ENCODE results near the gene NOG. TPM values are rescaled to one million over a fixed set of nuclear protein-coding genes. Genes with fewer than 3 reads are reported as not detected.

Gene NOG
- 10 to 100 TPM; 11.4 to 42.8 (median 14.1) TPM for total RNA-seq

GRCh38 chr17:56593646-56594319, at the start of gene NOG:
TSS of gene NOG (plus strand) at chr17:56593699. CDS start at chr17:56594224, 525 bp downstream.
- TF ChIP-seq CTCF (IDR thresholded peaks at IDR 0.05) (peak in 1 of 5 experiments; percentile 25), EP300 (IDR thresholded peaks at IDR 0.05) (no peak), POLR2A (IDR thresholded peaks at IDR 0.05) (no peak)
- Histone ChIP-seq H3K36me3 (no peaks in the 10 kb centered on the region), H3K27ac (peak within 1 kb of the TSS; percentile 34 to 87 (median 56)), H3K4me1 (peaks cover 0 to 57% (median 35%) of the 10 kb centered on the region in 4 donors), H3K9me3 (no peaks in the 10 kb centered on the region), H3K27me3 (peaks cover 0 to 66% of the 10 kb centered on the region in 2 donors), H3K4me3 (peak within 1 kb of the TSS; percentile 41 to 68 (median 58))
- 0 to 1% methylated on average over 47 to 51 of the region's 85 CpGs for WGBS, 2 donors
- DNase-seq (ENCODE audit: low spot score in 2 of 2), result peak in 1 of 2 donors; percentile 29

GRCh38 chr17:56545106-56545505, 48.4 kb upstream of the NOG start:
- H3K27ac ChIP-seq, result no peak overlapping the region
- no peak for DNase-seq (ENCODE audit: low spot score in 2 of 2)
- no peaks in the 10 kb centered on the region for H3K9me3 ChIP-seq
- H3K4me3 ChIP-seq, result no peak overlapping the region
- no peaks in the 10 kb centered on the region for H3K36me3 ChIP-seq
- no peaks in the 10 kb centered on the region for H3K27me3 ChIP-seq
- no peaks in the 10 kb centered on the region for H3K4me1 ChIP-seq
- TF ChIP-seq POLR2A (IDR thresholded peaks at IDR 0.05) (no peak), EP300 (IDR thresholded peaks at IDR 0.05) (no peak)
- 42 to 54% methylated on average over 2 of the region's 2 CpGs for WGBS, 2 donors

- Histone ChIP-seq H3K27me3 (no peaks in the 10 kb centered on the region), H3K4me1 (no peaks in the 10 kb centered on the region), H3K4me3 (no peak overlapping the region), H3K36me3 (no peaks in the 10 kb centered on the region), H3K27ac (no peak overlapping the region), H3K9me3 (no peaks in the 10 kb centered on the region)
- TF ChIP-seq CTCF (IDR thresholded peaks at IDR 0.05), result no peak
- no peak for TF ChIP-seq EP300 (IDR thresholded peaks at IDR 0.05)
- TF ChIP-seq POLR2A (IDR thresholded peaks at IDR 0.05), result no peak
- no peak for DNase-seq (ENCODE audit: low spot score in 2 of 2)
Observed at GRCh38 chr17:56545930-56546329, 47.6 kb upstream of the NOG start.

GRCh38 chr17:56548661-56549060, 44.8 kb upstream of the NOG start:
- Histone ChIP-seq H3K27me3 (no peaks in the 10 kb centered on the region), H3K36me3 (no peaks in the 10 kb centered on the region), H3K27ac (no peak overlapping the region), H3K4me1 (no peaks in the 10 kb centered on the region), H3K9me3 (peaks cover 0 to 16% (median 0%) of the 10 kb centered on the region in 4 donors), H3K4me3 (no peak overlapping the region)
- WGBS, 2 donors, result 81 to 82% methylated on average over 4 of the region's 4 CpGs
- DNase-seq (ENCODE audit: low spot score in 2 of 2), result no peak
- TF ChIP-seq EP300 (IDR thresholded peaks at IDR 0.05) (no peak), CTCF (IDR thresholded peaks at IDR 0.05) (no peak), POLR2A (IDR thresholded peaks at IDR 0.05) (no peak)

GRCh38 chr17:56549501-56549900, 44.0 kb upstream of the NOG start:
- 75 to 81% methylated on average over 1 of the region's 1 CpG for WGBS, 2 donors
- Histone ChIP-seq H3K9me3 (peaks cover 0 to 16% (median 0%) of the 10 kb centered on the region in 4 donors), H3K27ac (no peak overlapping the region), H3K4me3 (no peak overlapping the region), H3K27me3 (no peaks in the 10 kb centered on the region), H3K4me1 (no peaks in the 10 kb centered on the region), H3K36me3 (no peaks in the 10 kb centered on the region)
- TF ChIP-seq CTCF (IDR thresholded peaks at IDR 0.05) (no peak), POLR2A (IDR thresholded peaks at IDR 0.05) (no peak), EP300 (IDR thresholded peaks at IDR 0.05) (no peak)
- no peak for DNase-seq (ENCODE audit: low spot score in 2 of 2)

Data from tibial nerve (tissue), 4 donors.